HFF-Myc (cell line): ENCODE measurements around the gene RCE1.
A peak's percentile ranks its signal among the peaks of the same experiment; 100 is the strongest.

Source experiments
- DNase-seq: peaks from one replicate; pipeline ENCODE4 v3.0.0-alpha.2; 2011; ENCODE audit warnings: low read depth; ENCODE audit errors: extremely low read depth
- H3K4me3 ChIP-seq: replicated peaks from 2 replicates; pipeline ENCODE4 v1.5.1; 2011; ENCODE audit warnings: low read depth, mild to moderate bottlenecking, control low read depth, low read length
- TF ChIP-seq, protein P1 (sequence below): IDR thresholded peaks from 2 replicates; pipeline ENCODE4 v1.5.1; 2012; ENCODE audit warnings: mild to moderate bottlenecking, low read depth, low read length, control low read depth; ENCODE audit errors: missing control alignments

The RCE1 gene

DNA sequence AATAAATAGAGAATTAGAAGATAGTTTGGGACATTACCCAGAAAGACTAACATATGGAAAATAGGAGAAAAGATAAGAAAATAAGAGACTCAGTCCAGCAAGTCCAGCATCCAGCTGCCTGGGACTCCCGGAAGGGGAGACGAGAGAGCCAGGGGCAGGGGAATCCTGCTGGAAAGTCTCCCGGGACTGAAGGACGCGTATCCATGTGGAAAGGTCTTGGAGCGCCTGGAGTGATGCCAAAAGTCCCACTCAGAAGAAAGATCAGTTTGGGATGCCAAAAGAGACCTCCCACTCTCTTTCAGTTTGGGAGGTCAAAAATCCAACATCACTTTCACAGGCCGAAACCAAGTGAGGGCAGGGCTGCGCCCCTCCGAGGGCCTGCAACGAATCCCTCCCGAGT lies 44.3 kb downstream of the RCE1 start:
- no peak for DNase-seq
- H3K4me3 ChIP-seq: no peak overlapping the region
- TF ChIP-seq, protein P1, sequence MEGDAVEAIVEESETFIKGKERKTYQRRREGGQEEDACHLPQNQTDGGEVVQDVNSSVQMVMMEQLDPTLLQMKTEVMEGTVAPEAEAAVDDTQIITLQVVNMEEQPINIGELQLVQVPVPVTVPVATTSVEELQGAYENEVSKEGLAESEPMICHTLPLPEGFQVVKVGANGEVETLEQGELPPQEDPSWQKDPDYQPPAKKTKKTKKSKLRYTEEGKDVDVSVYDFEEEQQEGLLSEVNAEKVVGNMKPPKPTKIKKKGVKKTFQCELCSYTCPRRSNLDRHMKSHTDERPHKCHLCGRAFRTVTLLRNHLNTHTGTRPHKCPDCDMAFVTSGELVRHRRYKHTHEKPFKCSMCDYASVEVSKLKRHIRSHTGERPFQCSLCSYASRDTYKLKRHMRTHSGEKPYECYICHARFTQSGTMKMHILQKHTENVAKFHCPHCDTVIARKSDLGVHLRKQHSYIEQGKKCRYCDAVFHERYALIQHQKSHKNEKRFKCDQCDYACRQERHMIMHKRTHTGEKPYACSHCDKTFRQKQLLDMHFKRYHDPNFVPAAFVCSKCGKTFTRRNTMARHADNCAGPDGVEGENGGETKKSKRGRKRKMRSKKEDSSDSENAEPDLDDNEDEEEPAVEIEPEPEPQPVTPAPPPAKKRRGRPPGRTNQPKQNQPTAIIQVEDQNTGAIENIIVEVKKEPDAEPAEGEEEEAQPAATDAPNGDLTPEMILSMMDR: no peak

DNA sequence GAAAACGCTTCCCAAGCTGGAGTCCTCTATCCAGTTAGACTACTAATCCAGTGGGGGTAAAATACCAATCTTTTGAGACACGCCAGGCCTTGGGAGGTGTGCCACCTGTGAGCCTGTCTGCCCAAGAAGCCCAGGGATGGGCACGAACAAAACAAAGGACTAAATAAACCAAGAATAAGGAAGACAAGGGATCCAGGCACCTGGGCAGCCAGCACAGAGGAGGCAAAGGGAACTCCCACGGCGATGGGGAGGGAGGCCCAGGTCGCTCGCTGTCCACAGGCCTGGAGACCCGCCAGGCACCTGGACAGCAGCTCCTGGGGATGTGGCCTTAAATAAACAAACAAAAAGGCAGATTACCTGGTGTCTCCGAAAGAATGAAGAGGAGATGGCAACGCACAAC lies 45.0 kb downstream of the RCE1 start:
- TF ChIP-seq, protein P1: no peak
- no peak overlapping the region for H3K4me3 ChIP-seq
- DNase-seq: no peak

DNA sequence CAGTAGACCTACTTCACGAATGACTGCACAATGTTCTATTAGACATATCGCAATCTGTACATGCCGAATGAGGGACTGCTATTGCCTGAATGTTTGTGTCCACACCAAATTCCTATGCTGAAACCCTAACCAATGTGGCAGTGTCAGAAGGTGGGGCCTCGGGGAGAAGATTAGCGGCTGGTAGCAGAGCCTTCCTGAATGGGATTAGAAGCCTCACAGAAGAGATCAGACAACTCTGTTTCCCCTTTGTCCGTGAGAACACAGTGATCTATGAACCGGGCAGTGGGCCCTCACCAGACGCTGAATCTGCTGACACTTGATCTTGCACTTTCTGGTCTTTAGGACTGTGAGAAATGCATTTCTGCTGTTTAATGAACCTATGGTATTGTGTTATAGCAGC lies 46.7 kb downstream of the RCE1 start:
- TF ChIP-seq, protein P1: no peak
- no peak overlapping the region for H3K4me3 ChIP-seq
- DNase-seq: no peak

DNA sequence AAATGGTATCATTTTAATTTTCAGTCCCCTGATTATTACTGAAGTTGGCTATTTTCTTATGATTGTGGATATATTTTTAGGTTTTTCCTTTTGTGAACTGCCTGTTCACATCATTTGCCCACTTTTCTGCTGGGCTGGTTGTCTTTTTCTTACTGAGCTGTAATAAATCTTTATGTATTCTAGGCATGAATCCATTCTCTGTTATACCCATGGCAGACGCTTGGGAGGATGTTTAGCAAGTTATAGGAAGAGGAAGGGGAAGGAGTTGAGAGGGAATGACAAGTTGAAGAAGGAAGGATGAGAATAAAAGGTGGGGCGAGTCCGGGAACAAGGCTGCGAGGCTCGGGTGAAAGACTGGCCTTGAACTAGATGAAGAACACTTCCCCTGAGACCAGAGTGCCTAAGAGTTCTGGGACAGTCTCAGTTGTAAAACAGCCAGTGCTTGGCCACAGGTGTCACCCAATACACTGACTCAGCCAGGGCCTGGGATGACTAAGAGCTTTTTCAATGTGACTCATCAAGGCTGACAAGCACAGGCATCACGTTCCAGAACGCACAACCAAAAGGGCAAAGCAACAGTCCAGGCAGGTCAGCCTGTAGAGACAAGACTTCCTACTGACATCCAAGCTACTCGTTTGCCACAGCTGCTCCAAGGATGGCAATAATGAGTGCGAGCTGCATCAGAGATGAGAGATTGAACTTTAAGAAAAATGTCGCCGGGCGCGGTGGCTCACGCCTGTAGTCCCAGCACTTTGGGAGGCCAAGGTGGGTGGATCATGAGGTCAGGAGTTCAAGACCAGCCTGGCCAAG lies 48.8 kb downstream of the RCE1 start:
- no peak overlapping the region for H3K4me3 ChIP-seq
- TF ChIP-seq, protein P1: no peak
- peak; percentile 93 for DNase-seq

DNA sequence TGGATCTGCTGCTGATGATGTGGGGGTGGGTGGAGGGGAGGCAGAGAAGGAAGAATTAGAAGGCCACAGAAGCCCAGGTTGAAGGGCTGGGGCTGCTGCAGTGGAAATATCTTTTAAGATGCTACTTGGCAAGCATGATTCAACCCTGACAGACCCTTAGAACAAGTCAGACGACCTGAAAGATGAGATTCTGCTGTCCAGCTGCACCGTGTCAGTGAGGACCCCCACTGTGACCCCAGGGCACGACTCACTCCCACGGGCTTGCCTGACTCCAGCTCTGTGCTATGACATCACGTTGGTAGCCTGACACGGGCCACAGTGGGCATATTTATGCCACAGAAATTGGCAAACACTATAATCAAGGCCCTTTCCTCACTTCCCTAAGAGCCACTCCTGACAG lies 49.7 kb downstream of the RCE1 start:
- TF ChIP-seq, protein P1: no peak
- no peak for DNase-seq
- no peak overlapping the region for H3K4me3 ChIP-seq

DNA sequence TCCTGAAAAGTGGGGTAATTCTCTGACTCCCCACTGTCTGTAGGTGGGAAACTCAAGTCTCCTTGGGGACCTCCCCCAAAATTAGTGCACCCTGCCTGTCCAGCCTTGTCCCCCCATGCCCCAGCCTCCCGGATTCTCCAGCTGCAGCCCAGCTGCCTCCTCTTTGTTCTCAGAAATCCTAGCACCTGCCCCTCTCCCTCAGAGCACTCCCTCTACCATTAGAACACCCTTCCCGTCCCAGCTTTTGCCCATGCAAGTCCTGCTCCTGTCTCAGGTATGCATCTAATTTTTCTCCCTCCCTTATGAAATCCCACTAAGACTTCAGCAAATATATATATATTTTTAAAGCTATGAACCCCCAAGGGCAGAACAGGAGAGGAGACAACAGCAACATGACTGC lies 50.9 kb downstream of the RCE1 start:
- TF ChIP-seq, protein P1: no peak
- no peak for DNase-seq
- no peak overlapping the region for H3K4me3 ChIP-seq
